Heart right ventricle (tissue), 16 donors: ENCODE measurements around the gene OMG. TPM values are rescaled to one million over a fixed set of nuclear protein-coding genes. Genes with fewer than 3 reads are reported as not detected.

Source experiments
- ATAC-seq, 8 donors: fragments of 200-7000 bp; cut with Tn5 transposase; one replicate each; pipeline ENCODE4 v1.9.1; 2020; ENCODE audit warnings: mild to moderate bottlenecking in 8 of 8, moderate library complexity in 8 of 8, moderate number of reproducible peaks in 1 of 8
- DNase-seq, 2 donors: peaks; one replicate each; pipeline ENCODE4 v3.0.0-alpha.2; 2020
- H3K27ac ChIP-seq, 10 donors: fragments of 200-600 bp; sonication (generic) in 2 of 10; one replicate each; pipeline versions ENCODE4 v1.5.0 to v1.8.0; 2020 to 2022; ENCODE audit warnings: mild to moderate bottlenecking in 3 of 10
- H3K27me3 ChIP-seq, 7 donors: fragments of 200-600 bp; one replicate each; pipeline ENCODE4 v1.8.0; 2021 to 2022; ENCODE audit warnings: mild to moderate bottlenecking in 2 of 7
- H3K36me3 ChIP-seq, 9 donors: fragments of 200-600 bp; sonication (generic) in 1 of 9; one replicate each; pipeline versions ENCODE4 v1.5.0 to v1.8.0; 2020 to 2022; ENCODE audit warnings: mild to moderate bottlenecking in 2 of 9
- H3K4me1 ChIP-seq, 9 donors: fragments of 200-600 bp; sonication (generic) in 1 of 9; one replicate each; pipeline versions ENCODE4 v1.5.0 to v1.8.0; 2020 to 2022; ENCODE audit warnings: mild to moderate bottlenecking in 4 of 9
- H3K4me3 ChIP-seq, 10 donors: fragments of 200-600 bp; sonication (generic) in 2 of 10; one replicate each; pipeline versions ENCODE4 v1.5.0 to v1.8.0; 2020 to 2022; ENCODE audit warnings: mild to moderate bottlenecking in 7 of 10, moderate library complexity in 2 of 10
- H3K9me3 ChIP-seq, 11 donors: fragments of 200-600 bp in 10 of 11; sonication (generic) in 2 of 11; one replicate each; pipeline versions ENCODE4 v1.5.0 to v1.8.0; 2013 to 2022; ENCODE audit warnings: mild to moderate bottlenecking in 2 of 11, control low read depth in 1 of 11, moderate library complexity in 1 of 11
- CTCF ChIP-seq, 9 donors: fragments of 200-600 bp; sonication (generic) in 2 of 9; IDR thresholded peaks; one replicate each; pipeline versions ENCODE4 v1.5.0 to v1.8.0; 2021 to 2022; ENCODE audit warnings: antibody characterized with exemption in 9 of 9, mild to moderate bottlenecking in 5 of 9, moderate library complexity in 1 of 9
- WGBS, 2 donors: extraction: QIAGEN DNeasy Blood & Tissue Kit; methylation state at CpG; one replicate each; pipeline ENCODE4 v1.1.7; 2013; ENCODE audit warnings: inconsistent platforms in 1 of 2; 5-methylcytosine and 5-hydroxymethylcytosine counted together
- intact Hi-C, 10 donors: fragments of 100-400 bp; cut with DNase I; formaldehyde crosslinking; loops; one replicate each; pipeline versions ENCODE4 v1.11.1 to v1.14.2; 2022
- polyA plus RNA-seq, 2 donors: library from polyadenylated mRNA; stranded (reverse); fragments of 200-250 nt; gene quantifications; one replicate each; pipeline ENCODE4 v1.2.3, GENCODE V29; 2013
- total RNA-seq, 10 donors: library from RNA; stranded (reverse); fragmentation: NEBNext Ultra II Directional in 3 of 10; extraction: Animal tissue kit (Norgen Biotek cat#: 25700) in 3 of 10; gene quantifications; one replicate each; pipeline versions ENCODE4 v1.2.1 to v1.2.4, GENCODE V29; 2021 to 2023
- donor health status: Arrhythmogenic right ventricular cardiomyopathy.
- donor health status: ischemic (EF 13 %, LVEDD 7.1; RV severe dilation, severe dysfunction).
- donor health status: healthy with polysubstance abuse.
- donor health status: DM: no; HTN: yes; CAD: no.
- donor health status: DM: no; HTN: no; CAD: no.
- donor health status: ischemic (EF 25% LVEDD 6.9; RV normal size, moderate dysfunction).
- donor health status: ischemic (EF 25% LVEDD 5.7; RV mildly dilated, moderate dysfunction).
- donor health status: healthy.
- donor health status: DM: yes; HTN: yes; CAD: no.
- donor health status: Ischemic cardiomyopathy.
- donor health status: ischemic (EF 35%, LVEDD 5.7; RV mildly dilated, moderate dysfunction).
- donor health status: nonischemic (EF 11% LVEDD 7.7; RV severe dilation, severe dysfunction).
- donor health status: DM: yes; HTN: yes; CAD: no.
- donor health status: PGD.
- donor health status: ischemic (EF 29% LVEDD 5.4; RV normal size, mild dysfunction).
- donor health status: nonischemic (EF 23%, LVEDD 6.1; RV moderate dilation, normal function).

The OMG gene
- total and polyA plus RNA-seq, 12 donors: 0.07 to 0.77 (median 0.36) TPM; not detected in 7

GRCh38 chr17:31256936-31257335 lies 40.1 kb downstream of the OMG start:
- Histone ChIP-seq H3K36me3 (peaks cover 0 to 72% (median 19%) of the 10 kb centered on the region in 9 donors), H3K27me3 (no peaks in the 10 kb centered on the region), H3K9me3 (no peaks in the 10 kb centered on the region), H3K4me3 (no peak overlapping the region), H3K27ac (no peak overlapping the region), H3K4me1 (peaks cover 0 to 8% (median 0%) of the 10 kb centered on the region in 9 donors)
- TF ChIP-seq CTCF (IDR thresholded peaks at IDR 0.05): no peak
- no peak for ATAC-seq
- DNase-seq: no peak
- intact Hi-C loops: no loop called here
- 67 to 69% methylated on average over 3 of the region's 3 CpGs for WGBS, 2 donors

GRCh38 chr17:31254654-31255053 lies 42.4 kb downstream of the OMG start:
- no peak overlapping the region for H3K4me3 ChIP-seq
- no peak overlapping the region for H3K27ac ChIP-seq
- intact Hi-C loops: no loop called here
- ATAC-seq: no peak
- peaks cover 0 to 52% (median 10%) of the 10 kb centered on the region in 9 donors for H3K36me3 ChIP-seq
- DNase-seq: no peak
- TF ChIP-seq CTCF (IDR thresholded peaks at IDR 0.05): no peak
- 95 to 97% methylated on average over 2 of the region's 2 CpGs for WGBS, 2 donors
- no peaks in the 10 kb centered on the region for H3K9me3 ChIP-seq
- H3K27me3 ChIP-seq: no peaks in the 10 kb centered on the region
- H3K4me1 ChIP-seq: peaks cover 0 to 30% (median 20%) of the 10 kb centered on the region in 9 donors

GRCh38 chr17:31252741-31253140 lies 44.3 kb downstream of the OMG start:
- DNase-seq (no peak), ATAC-seq (no peak)
- WGBS, 2 donors: 91 to 95% methylated on average over 1 of the region's 1 CpG
- no peaks in the 10 kb centered on the region for H3K27me3 ChIP-seq
- intact Hi-C loops: no loop called here
- H3K9me3 ChIP-seq: no peaks in the 10 kb centered on the region
- peaks cover 0 to 46% (median 0%) of the 10 kb centered on the region in 9 donors for H3K36me3 ChIP-seq
- no peak overlapping the region for H3K27ac ChIP-seq
- H3K4me1 ChIP-seq: peaks cover 0 to 31% (median 21%) of the 10 kb centered on the region in 9 donors
- H3K4me3 ChIP-seq: no peak overlapping the region
- no peak for TF ChIP-seq CTCF (IDR thresholded peaks at IDR 0.05)

GRCh38 chr17:31251970-31252328 lies 45.1 kb downstream of the OMG start:
- no peak for TF ChIP-seq CTCF (IDR thresholded peaks at IDR 0.05)
- peaks cover 0 to 44% (median 0%) of the 10 kb centered on the region in 9 donors for H3K36me3 ChIP-seq
- intact Hi-C loops: no loop called here
- H3K4me3 ChIP-seq: no peak overlapping the region
- ATAC-seq: no peak
- no peak for DNase-seq
- peaks cover 0 to 28% (median 21%) of the 10 kb centered on the region in 9 donors for H3K4me1 ChIP-seq
- peak overlapping the region in 2 of 10 donors; percentile 11 to 71 for H3K27ac ChIP-seq
- no peaks in the 10 kb centered on the region for H3K27me3 ChIP-seq
- no peaks in the 10 kb centered on the region for H3K9me3 ChIP-seq
